WTC11 (cell line): ENCODE measurements around the gene NUDT12. TPM values are rescaled to one million over a fixed set of nuclear protein-coding genes. Genes with fewer than 3 reads are reported as not detected.

Source experiments
- ATAC-seq: fragments of 200-7000 bp; cut with Tn5 transposase; 2 replicates; pipeline ENCODE4 v1.10.0; 2021; ENCODE audit warnings: mild to moderate bottlenecking, moderate library complexity
- CTCF ChIA-PET: fragments of 300-600 bp; sonication (Branson Sonifier 250); formaldehyde crosslinking; loops from one replicate; lab custom pipeline; 2021; ENCODE audit warnings: antibody characterized with exemption; lab: Charles Lee
- POLR2A ChIA-PET: fragments of 350-600 bp; sonication (Branson Sonifier 250); formaldehyde crosslinking; loops from one replicate; lab custom pipeline; 2021; ENCODE audit warnings: antibody characterized with exemption; lab: Charles Lee
- DNase-seq: peaks from one replicate; pipeline ENCODE4 v3.0.0; 2021; ENCODE audit warnings: low spot score
- H3K27ac Mint-ChIP-seq: 2 replicates; pipeline ENCODE4 v1.8.0; 2021; ENCODE audit warnings: mixed read lengths
- H3K27me3 Mint-ChIP-seq: 2 replicates; pipeline ENCODE4 v1.8.0; 2021; ENCODE audit warnings: low read depth, mild to moderate bottlenecking, moderate library complexity, mixed read lengths
- H3K36me3 Mint-ChIP-seq: 2 replicates; pipeline ENCODE4 v1.8.0; 2021; ENCODE audit warnings: mixed read lengths
- H3K4me1 Mint-ChIP-seq: 2 replicates; pipeline ENCODE4 v1.8.0; 2022; ENCODE audit warnings: mixed read lengths
- H3K4me3 Mint-ChIP-seq: 2 replicates; pipeline ENCODE4 v1.8.0; 2021; ENCODE audit warnings: mild to moderate bottlenecking, moderate library complexity, mixed read lengths
- H3K9me3 Mint-ChIP-seq: 2 replicates; pipeline ENCODE4 v1.8.0; 2021; ENCODE audit warnings: mixed read lengths
- ATF1 ChIP-seq: sonication (generic); formaldehyde crosslinking; IDR thresholded peaks from 2 replicates; pipeline ENCODE4 v1.8.1; 2023; ENCODE audit warnings: mild to moderate bottlenecking, moderate library complexity, missing genetic modification reagents
- ETV6 ChIP-seq: sonication (generic); formaldehyde crosslinking; IDR thresholded peaks from 2 replicates; pipeline ENCODE4 v1.8.1; 2022; ENCODE audit warnings: mild to moderate bottlenecking, missing genetic modification reagents
- MXD4 ChIP-seq: fragments of 250-450 bp; sonication (Bioruptor Pico); IDR thresholded peaks from 2 replicates; pipeline ENCODE4 v1.8.0; 2021; ENCODE audit warnings: mild to moderate bottlenecking, moderate library complexity, borderline replicate concordance
- NFYB ChIP-seq: sonication (generic); formaldehyde crosslinking; conservative IDR thresholded peaks from 2 replicates; pipeline ENCODE4 v1.8.0; 2022; ENCODE audit warnings: low read depth, missing genetic modification reagents
- RELA ChIP-seq: sonication (generic); formaldehyde crosslinking; IDR thresholded peaks from 2 replicates; pipeline ENCODE4 v1.8.1; 2022; ENCODE audit warnings: missing genetic modification reagents, mild to moderate bottlenecking, borderline replicate concordance
- ZNF263 ChIP-seq: sonication (generic); formaldehyde crosslinking; IDR thresholded peaks from 2 replicates; pipeline ENCODE4 v1.8.1; 2022; ENCODE audit warnings: low read depth, mild to moderate bottlenecking, moderate library complexity, missing genetic modification reagents
- ZNF396 ChIP-seq: fragments of 250-450 bp; sonication (Bioruptor Pico); IDR thresholded peaks from 2 replicates; pipeline ENCODE4 v1.8.0; 2021; ENCODE audit warnings: mild to moderate bottlenecking, moderate library complexity, borderline replicate concordance
- total RNA-seq: library from RNA; stranded (reverse); gene quantifications from 3 replicates; pipeline ENCODE4 v1.2.3, GENCODE V29; 2021
- TF ChIP-seq, protein P1 (sequence below): sonication (generic); formaldehyde crosslinking; IDR thresholded peaks from 2 replicates; pipeline ENCODE4 v1.8.1; 2022; ENCODE audit warnings: low read depth, missing genetic modification reagents, borderline replicate concordance
- TF ChIP-seq, protein P2 (sequence below): sonication (generic); formaldehyde crosslinking; IDR thresholded peaks from 2 replicates; pipeline ENCODE4 v1.8.0; 2022; ENCODE audit warnings: mild to moderate bottlenecking, missing genetic modification reagents
- TF ChIP-seq, protein P3 (sequence below): sonication (generic); formaldehyde crosslinking; IDR thresholded peaks from 2 replicates; pipeline ENCODE4 v1.8.1; 2022; ENCODE audit warnings: missing genetic modification reagents, borderline replicate concordance
- TF ChIP-seq, protein P4 (sequence below): fragments of 250-450 bp; sonication (Bioruptor Pico); IDR thresholded peaks from 2 replicates; pipeline ENCODE4 v1.9.0; 2021; ENCODE audit warnings: moderate library complexity, mild to moderate bottlenecking, inconsistent platforms, borderline replicate concordance
- TF ChIP-seq, protein P5 (sequence below): fragments of 200-600 bp; IDR thresholded peaks from 2 replicates; pipeline ENCODE4 v1.8.0; 2022; ENCODE audit warnings: antibody characterized with exemption
- TF ChIP-seq, protein P6 (sequence below): sonication (generic); formaldehyde crosslinking; IDR thresholded peaks from 2 replicates; pipeline ENCODE4 v1.8.1; 2023; ENCODE audit warnings: mild to moderate bottlenecking, missing genetic modification reagents, moderate library complexity
- TF ChIP-seq, protein P7 (sequence below): sonication (generic); formaldehyde crosslinking; IDR thresholded peaks from 2 replicates; pipeline ENCODE4 v1.8.1; 2023; ENCODE audit warnings: mild to moderate bottlenecking, missing genetic modification reagents
- TF ChIP-seq, protein P8 (sequence below): sonication (generic); formaldehyde crosslinking; IDR thresholded peaks from 2 replicates; pipeline ENCODE4 v1.8.1; 2022; ENCODE audit warnings: mild to moderate bottlenecking, moderate library complexity, missing genetic modification reagents

The NUDT12 gene
- total RNA-seq, 1 experiment from 2014 or later = 16.0 TPM

DNA sequence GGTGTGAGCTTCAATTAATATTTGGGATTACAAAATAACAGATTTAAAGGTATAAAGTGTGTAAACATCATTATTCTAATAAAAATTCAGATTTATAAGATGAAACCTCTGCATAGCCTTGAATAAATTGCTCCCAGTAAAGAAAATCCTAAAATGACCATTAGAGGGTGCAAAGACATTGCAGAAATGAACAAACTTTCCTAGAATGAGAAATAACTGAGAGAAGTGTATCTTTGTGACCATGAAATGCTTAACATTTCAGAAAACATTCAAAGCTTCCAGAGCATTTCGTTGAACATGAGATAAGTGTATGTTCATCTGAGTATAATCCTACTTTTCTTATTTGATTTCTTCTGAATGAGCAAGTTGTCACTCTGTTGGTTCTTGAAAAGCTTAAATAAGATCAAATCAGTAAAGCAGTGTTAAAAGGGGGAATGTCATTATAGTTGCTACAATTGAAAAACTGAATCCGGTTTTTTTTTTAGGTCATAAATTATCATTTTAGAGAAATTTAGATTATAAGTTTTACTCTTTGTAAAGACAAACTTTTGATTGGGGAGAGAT lies 24.7 kb upstream of the NUDT12 start (continued):
- TF ChIP-seq, protein P1, sequence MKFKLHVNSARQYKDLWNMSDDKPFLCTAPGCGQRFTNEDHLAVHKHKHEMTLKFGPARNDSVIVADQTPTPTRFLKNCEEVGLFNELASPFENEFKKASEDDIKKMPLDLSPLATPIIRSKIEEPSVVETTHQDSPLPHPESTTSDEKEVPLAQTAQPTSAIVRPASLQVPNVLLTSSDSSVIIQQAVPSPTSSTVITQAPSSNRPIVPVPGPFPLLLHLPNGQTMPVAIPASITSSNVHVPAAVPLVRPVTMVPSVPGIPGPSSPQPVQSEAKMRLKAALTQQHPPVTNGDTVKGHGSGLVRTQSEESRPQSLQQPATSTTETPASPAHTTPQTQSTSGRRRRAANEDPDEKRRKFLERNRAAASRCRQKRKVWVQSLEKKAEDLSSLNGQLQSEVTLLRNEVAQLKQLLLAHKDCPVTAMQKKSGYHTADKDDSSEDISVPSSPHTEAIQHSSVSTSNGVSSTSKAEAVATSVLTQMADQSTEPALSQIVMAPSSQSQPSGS (CRISPR knock-in tag) = no peak
- TF ChIP-seq, protein P2, sequence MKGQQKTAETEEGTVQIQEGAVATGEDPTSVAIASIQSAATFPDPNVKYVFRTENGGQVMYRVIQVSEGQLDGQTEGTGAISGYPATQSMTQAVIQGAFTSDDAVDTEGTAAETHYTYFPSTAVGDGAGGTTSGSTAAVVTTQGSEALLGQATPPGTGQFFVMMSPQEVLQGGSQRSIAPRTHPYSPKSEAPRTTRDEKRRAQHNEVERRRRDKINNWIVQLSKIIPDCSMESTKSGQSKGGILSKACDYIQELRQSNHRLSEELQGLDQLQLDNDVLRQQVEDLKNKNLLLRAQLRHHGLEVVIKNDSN = no peak
- TF ChIP-seq, protein P3, sequence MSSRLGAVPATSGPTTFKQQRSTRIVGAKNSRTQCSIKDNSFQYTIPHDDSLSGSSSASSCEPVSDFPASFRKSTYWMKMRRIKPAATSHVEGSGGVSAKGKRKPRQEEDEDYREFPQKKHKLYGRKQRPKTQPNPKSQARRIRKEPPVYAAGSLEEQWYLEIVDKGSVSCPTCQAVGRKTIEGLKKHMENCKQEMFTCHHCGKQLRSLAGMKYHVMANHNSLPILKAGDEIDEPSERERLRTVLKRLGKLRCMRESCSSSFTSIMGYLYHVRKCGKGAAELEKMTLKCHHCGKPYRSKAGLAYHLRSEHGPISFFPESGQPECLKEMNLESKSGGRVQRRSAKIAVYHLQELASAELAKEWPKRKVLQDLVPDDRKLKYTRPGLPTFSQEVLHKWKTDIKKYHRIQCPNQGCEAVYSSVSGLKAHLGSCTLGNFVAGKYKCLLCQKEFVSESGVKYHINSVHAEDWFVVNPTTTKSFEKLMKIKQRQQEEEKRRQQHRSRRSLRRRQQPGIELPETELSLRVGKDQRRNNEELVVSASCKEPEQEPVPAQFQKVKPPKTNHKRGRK (CRISPR knock-in tag) = no peak
- TF ChIP-seq, protein P4, sequence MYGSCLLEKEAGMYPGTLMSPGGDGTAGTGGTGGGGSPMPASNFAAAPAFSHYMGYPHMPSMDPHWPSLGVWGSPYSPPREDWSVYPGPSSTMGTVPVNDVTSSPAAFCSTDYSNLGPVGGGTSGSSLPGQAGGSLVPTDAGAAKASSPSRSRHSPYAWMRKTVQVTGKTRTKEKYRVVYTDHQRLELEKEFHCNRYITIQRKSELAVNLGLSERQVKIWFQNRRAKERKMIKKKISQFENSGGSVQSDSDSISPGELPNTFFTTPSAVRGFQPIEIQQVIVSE (CRISPR knock-in tag) = no peak

GRCh38 chr5:103582364-103582763 lies 19.8 kb upstream of the NUDT12 start:
- POLR2A ChIA-PET = interaction anchor here (0.6 kb wide), 1 partner anchor 104 kb away, joined by 4 read pairs; no protein-coding TSS in a partner anchor
- Mint-ChIP-seq H3K4me1 (no peaks in the 10 kb centered on the region), H3K27ac (no peak overlapping the region), H3K9me3 (no peaks in the 10 kb centered on the region)
- peak; percentile 55; the same call in 1 of the 2 replicates for ATAC-seq
- CTCF ChIA-PET = interaction anchor here (0.9 to 3.0 kb wide), 16 partner anchors 12 to 830 kb away, joined by 3 to 22 read pairs (median 4); no protein-coding TSS in a partner anchor
- no peak for TF ChIP-seq NFYB
- TF ChIP-seq, protein P5, sequence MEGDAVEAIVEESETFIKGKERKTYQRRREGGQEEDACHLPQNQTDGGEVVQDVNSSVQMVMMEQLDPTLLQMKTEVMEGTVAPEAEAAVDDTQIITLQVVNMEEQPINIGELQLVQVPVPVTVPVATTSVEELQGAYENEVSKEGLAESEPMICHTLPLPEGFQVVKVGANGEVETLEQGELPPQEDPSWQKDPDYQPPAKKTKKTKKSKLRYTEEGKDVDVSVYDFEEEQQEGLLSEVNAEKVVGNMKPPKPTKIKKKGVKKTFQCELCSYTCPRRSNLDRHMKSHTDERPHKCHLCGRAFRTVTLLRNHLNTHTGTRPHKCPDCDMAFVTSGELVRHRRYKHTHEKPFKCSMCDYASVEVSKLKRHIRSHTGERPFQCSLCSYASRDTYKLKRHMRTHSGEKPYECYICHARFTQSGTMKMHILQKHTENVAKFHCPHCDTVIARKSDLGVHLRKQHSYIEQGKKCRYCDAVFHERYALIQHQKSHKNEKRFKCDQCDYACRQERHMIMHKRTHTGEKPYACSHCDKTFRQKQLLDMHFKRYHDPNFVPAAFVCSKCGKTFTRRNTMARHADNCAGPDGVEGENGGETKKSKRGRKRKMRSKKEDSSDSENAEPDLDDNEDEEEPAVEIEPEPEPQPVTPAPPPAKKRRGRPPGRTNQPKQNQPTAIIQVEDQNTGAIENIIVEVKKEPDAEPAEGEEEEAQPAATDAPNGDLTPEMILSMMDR = peak; percentile 36; the same call in 1 of the 2 replicates
- TF ChIP-seq, all 79 proteins: peak for 1
- Mint-ChIP-seq H3K27me3 (no peaks in the 10 kb centered on the region), H3K4me3 (no peak overlapping the region), H3K36me3 (no peaks in the 10 kb centered on the region)
- peak; percentile 36 for DNase-seq

DNA sequence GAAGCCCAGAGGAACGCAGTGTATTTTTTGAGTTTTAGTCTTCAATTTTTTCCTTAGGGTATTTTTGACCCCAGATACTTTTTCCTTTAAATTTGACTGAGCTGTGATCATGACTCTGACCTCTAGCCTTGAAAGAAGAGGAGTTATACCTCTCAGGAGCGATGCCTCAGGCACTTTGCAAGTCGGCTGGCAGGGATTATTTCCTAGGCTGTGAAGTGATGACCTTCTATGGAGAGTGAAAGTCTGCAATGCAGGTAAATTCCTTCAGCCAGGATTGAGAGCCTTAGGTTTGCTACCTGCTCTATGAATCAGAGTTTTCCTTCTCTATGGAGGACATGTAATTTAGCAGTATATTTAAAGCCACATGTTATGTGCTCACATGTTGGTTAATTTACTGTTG lies 10.8 kb upstream of the NUDT12 start:
- peak; percentile 96 for ATAC-seq
- peak; percentile 26 for DNase-seq
- Mint-ChIP-seq H3K9me3 (no peaks in the 10 kb centered on the region), H3K4me1 (peaks cover 16% of the 10 kb centered on the region), H3K4me3 (no peak overlapping the region), H3K27me3 (no peaks in the 10 kb centered on the region), H3K27ac (peak overlapping the region; percentile 32; the same call in 1 of the 2 replicates), H3K36me3 (no peaks in the 10 kb centered on the region)
- ChIA-PET POLR2A (no interaction called here), CTCF (no interaction called here)
- no peak for TF ChIP-seq RELA
- TF ChIP-seq ATF1 (CRISPR knock-in tag) = no peak
- no peak for TF ChIP-seq ZNF396 (CRISPR knock-in tag)
- TF ChIP-seq NFYB = no peak
- no peak for TF ChIP-seq ZNF263 (CRISPR knock-in tag)

GRCh38 chr5:103572454-103572853 lies 9.9 kb upstream of the NUDT12 start:
- no peak for DNase-seq
- CTCF ChIA-PET = no interaction called here
- TF ChIP-seq ATF1 (CRISPR knock-in tag) = no peak
- TF ChIP-seq ETV6 (CRISPR knock-in tag) = no peak
- TF ChIP-seq, protein P6, sequence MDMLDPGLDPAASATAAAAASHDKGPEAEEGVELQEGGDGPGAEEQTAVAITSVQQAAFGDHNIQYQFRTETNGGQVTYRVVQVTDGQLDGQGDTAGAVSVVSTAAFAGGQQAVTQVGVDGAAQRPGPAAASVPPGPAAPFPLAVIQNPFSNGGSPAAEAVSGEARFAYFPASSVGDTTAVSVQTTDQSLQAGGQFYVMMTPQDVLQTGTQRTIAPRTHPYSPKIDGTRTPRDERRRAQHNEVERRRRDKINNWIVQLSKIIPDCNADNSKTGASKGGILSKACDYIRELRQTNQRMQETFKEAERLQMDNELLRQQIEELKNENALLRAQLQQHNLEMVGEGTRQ (CRISPR knock-in tag) = no peak
- TF ChIP-seq, protein P7, sequence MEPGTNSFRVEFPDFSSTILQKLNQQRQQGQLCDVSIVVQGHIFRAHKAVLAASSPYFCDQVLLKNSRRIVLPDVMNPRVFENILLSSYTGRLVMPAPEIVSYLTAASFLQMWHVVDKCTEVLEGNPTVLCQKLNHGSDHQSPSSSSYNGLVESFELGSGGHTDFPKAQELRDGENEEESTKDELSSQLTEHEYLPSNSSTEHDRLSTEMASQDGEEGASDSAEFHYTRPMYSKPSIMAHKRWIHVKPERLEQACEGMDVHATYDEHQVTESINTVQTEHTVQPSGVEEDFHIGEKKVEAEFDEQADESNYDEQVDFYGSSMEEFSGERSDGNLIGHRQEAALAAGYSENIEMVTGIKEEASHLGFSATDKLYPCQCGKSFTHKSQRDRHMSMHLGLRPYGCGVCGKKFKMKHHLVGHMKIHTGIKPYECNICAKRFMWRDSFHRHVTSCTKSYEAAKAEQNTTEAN (CRISPR knock-in tag) = no peak
- no peak for TF ChIP-seq MXD4 (CRISPR knock-in tag)
- TF ChIP-seq, protein P8, sequence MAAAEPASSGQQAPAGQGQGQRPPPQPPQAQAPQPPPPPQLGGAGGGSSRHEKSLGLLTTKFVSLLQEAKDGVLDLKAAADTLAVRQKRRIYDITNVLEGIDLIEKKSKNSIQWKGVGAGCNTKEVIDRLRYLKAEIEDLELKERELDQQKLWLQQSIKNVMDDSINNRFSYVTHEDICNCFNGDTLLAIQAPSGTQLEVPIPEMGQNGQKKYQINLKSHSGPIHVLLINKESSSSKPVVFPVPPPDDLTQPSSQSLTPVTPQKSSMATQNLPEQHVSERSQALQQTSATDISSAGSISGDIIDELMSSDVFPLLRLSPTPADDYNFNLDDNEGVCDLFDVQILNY (CRISPR knock-in tag) = no peak
- TF ChIP-seq, protein P2 = no peak
- TF ChIP-seq, all 79 proteins: peak for 0
- H3K27ac Mint-ChIP-seq = no peak overlapping the region
- H3K9me3 Mint-ChIP-seq = peaks cover 3% of the 10 kb centered on the region
- POLR2A ChIA-PET = no interaction called here
- no peaks in the 10 kb centered on the region for H3K27me3 Mint-ChIP-seq
- H3K4me3 Mint-ChIP-seq = no peak overlapping the region
- ATAC-seq = no peak
- H3K36me3 Mint-ChIP-seq = no peaks in the 10 kb centered on the region
- peaks cover 16% of the 10 kb centered on the region for H3K4me1 Mint-ChIP-seq
